GM19035 (cell line): ENCODE results near the gene CASKIN2.
"Not testable (repeated sequence)": the region's sequence is repeated elsewhere in the genome, so short reads cannot be mapped to it uniquely, and the experiment has no call there.

Experiments used
- ATAC-seq: cut with Tn5 transposase; IDR thresholded peaks from one replicate; pipeline ENCODE4 v1.9.1; 2021; ENCODE audit not compliant: unreplicated experiment

Gene CASKIN2

DNA sequence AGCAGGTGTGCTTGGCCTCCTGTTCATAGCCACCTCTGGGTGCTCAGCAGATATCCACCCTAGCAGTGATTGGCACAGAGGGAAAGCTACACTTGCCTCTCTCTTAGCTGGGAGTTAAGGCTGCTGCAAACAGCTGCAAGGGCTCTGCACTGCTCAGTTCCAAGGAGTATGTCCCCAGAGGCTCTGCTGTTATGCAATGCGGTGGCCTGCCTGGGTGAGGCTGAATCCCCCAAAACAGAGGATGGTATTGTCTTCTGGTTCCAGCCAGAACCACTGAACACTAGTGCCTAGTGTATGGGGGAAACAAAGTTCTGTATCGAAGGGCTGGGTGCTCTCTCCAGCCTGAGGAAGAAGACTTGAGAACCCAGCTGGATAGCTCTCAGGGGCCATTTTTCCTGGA is 42.1 kb downstream of the CASKIN2 start:
- ATAC-seq: no peak

DNA sequence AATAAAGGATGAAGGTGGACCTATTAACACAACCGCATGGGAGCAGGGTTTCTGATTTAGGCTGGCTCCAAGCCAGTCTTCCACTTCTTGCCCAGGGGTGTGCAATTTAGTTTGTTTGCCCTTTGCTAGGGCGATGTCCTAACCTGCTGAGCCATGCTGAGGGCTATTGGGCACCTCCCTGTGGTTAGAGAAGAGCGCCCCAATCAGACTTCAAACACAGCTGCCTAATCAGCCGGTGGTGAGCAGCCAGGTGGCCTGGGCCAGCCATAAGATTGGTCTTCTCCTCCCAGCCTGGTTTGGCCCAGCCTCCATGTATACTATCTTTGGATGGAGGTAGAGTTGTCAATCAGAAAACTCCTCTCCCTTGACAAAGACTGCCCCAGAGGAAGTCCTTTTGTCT is 43.2 kb downstream of the CASKIN2 start:
- ATAC-seq: no peak

GRCh38 chr17:75471207-75471606 is 44.1 kb downstream of the CASKIN2 start:
- ATAC-seq: no peak

DNA sequence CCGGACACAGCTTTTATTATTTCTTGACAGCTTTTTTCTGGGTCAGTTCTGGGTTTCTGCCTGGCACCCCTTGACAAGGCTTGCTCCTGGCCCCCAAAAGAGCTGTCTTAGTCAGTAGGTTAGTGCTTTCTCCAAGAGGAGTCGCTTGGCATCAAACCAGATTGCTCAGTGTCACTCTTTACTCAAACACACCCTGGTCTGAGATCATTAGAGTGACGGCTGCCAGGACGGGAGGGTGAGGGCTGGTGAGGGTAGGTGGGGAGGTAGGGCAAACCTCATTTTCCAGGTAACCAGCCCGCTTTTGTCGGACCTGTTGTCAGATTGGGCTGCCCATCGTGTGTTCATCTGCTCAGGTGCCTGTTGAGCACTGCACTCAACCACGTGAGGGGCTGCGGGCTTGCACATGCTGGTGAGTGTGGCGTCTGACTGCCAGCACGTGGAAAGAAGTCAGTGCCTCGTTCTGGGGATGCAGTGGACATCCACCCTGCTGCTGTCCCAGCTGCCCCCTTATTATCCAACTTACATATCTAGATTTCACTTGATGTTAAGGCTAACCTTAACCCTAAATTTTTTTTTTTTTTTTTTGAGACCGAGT is 46.5 kb downstream of the CASKIN2 start:
- ATAC-seq: no peak

DNA sequence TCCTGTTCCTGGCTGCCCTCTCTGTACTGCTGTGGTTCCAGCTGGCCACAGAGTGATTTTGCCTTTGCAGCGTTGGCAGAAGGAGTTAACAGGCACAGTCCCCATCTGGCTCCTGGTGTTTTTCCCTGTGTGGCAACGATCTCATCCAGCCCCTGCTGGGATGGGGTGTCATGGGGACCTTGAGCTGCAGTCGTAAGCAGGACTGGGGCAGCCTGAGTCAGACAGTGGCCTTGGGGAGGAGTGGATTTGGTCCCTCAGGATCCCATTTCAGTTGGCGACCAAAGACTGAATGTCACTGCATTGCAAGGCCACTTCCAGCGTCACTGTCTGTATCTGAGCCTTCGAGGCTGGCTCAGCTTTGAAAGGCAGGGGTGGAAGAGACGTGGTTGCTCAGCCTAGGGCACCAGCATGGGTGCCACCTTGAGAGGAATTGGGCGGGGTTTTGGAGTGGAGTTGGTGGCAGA is 47.0 kb downstream of the CASKIN2 start:
- ATAC-seq: no peak

GRCh38 chr17:75465039-75465438 is 50.3 kb downstream of the CASKIN2 start:
- ATAC-seq: no peak

GRCh38 chr17:75463603-75464002 is 51.7 kb downstream of the CASKIN2 start:
- ATAC-seq: no peak

- ATAC-seq: no peak
Observed at GRCh38 chr17:75460295-75460694, 55.0 kb downstream of the CASKIN2 start.

DNA sequence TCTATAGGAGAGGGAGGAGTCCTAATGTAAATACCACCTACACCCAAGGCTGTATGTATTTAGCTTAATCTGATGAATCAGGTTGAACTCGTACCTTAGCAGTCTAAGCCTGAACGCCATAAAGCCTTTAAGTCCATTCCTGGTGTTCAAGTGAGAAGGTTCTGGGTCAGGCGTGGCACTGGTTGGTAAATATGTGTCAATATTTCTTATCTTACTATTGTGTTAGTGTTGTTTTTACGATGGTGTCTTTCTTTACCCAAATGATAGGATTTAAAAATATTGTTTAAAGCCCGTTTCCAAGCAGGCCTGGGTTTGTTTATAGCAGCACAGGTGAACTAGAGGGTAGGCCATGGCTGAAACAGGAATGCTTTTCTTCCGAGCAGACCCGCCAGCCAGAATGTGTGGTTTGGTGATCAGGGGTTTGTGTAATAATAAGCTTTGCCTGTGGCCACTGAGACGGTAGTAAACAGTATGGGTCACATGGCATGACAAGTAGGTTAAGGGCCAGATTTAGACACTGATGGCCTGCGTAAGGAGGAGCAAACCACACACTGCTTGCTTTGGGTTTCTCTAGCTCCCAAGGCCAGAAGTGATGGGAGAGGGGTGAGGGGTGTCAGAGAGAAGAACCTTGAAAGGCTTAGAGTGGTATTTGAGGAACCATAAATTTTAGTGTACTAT is 55.6 kb downstream of the CASKIN2 start:
- no peak for ATAC-seq

DNA sequence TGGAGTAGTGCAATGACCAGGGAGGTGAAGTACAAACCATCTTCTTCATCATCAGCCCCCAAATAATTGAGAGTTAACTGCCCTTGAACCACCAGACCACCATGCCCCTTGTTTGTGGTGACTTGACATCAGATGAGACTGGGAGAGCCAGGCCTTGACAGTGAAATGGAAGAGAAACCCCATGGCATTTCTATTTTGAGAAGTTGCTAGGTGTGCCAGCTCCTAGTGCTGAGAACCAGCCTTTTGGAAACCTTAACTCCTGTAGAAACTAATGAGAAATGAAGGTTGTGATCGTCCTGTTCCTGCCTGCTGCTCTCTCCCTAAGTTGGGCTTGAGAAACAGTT is 56.1 kb downstream of the CASKIN2 start:
- no peak for ATAC-seq

- ATAC-seq: no peak
Observed at GRCh38 chr17:75457047-75457654, 58.2 kb downstream of the CASKIN2 start.

DNA sequence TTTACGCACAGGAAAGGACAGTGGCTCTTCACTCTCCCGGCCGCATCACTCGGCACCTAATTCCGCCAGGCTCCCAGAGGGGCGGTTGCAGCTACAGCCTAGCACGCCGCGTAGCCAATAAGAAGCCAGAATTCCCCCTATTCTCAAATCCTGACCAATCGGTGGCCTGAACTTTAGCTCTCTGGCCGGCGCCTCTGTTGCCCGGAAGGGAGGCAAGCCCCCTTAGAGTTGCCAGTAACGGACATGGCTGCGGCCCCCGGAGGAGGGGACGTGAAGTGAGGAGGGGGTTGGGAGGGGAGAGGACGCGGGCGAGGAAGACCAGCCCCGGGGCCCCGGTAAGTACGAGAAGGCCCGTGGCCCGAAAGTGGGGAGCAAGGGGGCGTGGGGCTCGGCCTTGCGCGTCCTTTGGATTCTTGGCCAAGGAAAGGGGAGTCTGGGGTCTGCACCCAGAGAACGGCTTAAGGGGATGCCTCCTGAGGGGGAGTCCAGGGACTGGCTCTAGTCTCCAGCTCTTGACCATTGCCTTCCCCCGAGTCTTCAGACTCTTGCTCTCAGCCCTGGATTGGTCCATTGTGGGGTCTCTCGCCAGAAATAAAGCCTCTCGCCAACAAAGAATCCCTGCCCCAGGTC is 58.8 kb downstream of the CASKIN2 start, which contains the start of gene TMEM94:
Gene TMEM94 (plus strand): TSS at position 219 of the 630 bp plus-strand sequence. CDS start 15,271 bp downstream, outside the sequence.
- ATAC-seq: peak; percentile 88

GRCh38 chr17:75456039-75456416 is 59.3 kb downstream of the CASKIN2 start:
- ATAC-seq: peak; percentile 31

DNA sequence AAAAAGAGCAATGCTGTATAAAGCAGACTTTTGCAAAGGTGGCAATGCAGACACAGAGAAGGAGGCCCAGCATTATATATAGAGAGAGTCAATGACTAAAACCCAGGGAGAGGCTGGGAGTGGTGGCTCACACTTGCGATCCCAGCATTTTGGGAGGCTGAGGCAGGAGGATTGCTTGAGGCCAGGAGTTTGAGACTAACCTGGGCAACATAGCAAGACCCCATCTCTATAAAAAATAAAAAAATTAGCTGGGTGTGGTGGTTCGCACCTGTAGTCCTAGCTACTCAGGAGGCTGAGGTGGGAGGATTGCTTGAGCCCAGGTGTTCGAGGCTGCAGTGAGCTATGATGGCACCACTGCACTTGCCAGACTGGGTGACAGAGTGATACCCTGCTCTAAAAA is 60.7 kb downstream of the CASKIN2 start:
- not testable (repeated sequence) for ATAC-seq

DNA sequence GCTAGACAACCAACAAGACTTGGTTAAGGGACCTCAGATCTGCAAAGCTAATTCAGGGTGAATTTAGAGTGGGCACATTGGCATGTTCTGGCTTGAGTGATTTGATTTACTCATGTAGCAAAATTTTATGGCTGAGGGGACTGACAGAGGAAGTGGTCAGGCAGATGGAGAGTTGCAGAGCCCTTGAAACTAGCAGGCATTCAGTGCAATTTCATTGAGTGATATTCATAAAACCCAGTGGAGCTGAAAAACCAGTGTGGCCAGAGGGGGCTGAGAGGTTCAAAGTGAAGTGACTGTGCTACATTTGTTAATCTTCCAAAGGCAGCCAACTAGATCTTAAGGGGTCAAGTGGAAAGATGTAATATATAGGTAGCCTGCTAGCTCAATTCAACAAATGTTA is 61.1 kb downstream of the CASKIN2 start:
- no peak for ATAC-seq

DNA sequence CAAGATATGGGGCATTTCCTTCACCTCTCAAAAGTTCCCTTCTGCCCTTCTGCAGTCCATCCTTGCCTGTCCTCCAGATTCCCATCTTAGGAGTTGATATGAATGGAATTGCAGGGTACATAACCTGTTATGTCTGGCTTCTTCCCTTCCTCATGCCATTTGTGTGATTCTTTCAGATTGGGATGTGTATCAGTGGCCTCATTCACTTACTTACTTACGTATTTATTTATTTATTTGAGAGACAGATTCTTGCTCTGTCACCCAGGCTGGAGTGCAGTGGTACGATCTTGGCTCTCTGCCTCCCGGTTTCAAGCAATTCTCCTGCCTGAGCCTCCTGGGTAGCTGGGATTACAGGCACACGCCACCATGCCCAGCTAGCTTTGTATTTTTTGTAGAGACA is 65.1 kb downstream of the CASKIN2 start:
- ATAC-seq: no peak
